Measurements from ENCODE around the gene CLEC7A. TPM values are rescaled to one million over a fixed set of nuclear protein-coding genes. Genes with fewer than 3 reads are reported as not detected.

CLEC7A gene
- total RNA-seq, 1 donor from 2014 or later = 1.3 TPM

DNA sequence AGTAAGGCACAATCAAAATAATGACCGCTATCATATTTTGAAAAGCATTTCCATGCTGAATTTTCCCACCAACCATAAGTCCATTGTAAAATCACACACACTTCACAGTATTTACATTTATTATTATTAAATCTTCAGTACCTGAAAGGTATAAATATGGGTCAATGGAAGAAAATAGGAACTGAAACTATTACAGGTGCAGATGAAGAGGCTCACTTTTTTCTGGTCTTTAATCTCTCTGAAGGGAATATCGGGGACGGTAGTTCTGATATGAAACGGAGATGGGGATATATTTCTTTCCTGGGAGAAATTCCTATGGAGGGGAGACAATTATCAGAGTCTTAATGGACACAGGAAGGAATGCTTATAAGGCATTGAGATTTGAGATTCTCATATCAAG, 59.6 kb downstream of the CLEC7A start:
- H3K27me3 ChIP-seq (ENCODE audit: low read depth) = no peaks in the 10 kb centered on the region
- intact Hi-C loops (cut with micrococcal nuclease) = no loop called here
- TF ChIP-seq CTCF (IDR thresholded peaks at IDR 0.05; ENCODE audit: borderline replicate concordance) = no peak
- H3K4me1 ChIP-seq = peaks cover 34% of the 10 kb centered on the region
- H3K9me3 ChIP-seq (replicated peaks) = no peaks in the 10 kb centered on the region
- H3K4me3 ChIP-seq = no peak overlapping the region
- H3K27ac ChIP-seq (replicated peaks) = no peak overlapping the region
- H3K36me3 ChIP-seq = peaks cover 18% of the 10 kb centered on the region
- no peak for DNase-seq

DNA sequence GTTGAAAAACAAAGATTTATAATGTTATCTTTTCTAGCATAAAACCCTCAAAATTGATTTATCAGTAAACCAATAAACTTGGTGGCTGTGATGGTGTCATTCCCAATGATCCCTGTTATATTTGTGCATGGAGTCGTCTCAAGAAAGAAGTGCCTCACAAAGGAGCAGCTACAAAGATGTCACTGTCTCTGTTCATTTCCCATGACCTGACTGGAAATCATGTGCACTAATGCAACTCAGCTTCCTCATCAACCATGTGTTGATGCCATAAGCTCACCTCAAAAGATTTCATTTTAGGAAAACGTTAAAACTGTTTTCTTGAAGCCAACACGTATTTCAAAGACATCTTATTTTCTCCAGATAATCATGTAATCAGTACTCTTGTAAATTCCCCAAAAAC, 60.0 kb downstream of the CLEC7A start:
- Histone ChIP-seq H3K9me3 (replicated peaks) (no peaks in the 10 kb centered on the region), H3K27ac (replicated peaks) (peak overlapping the region; percentile 80), H3K36me3 (peaks cover 18% of the 10 kb centered on the region), H3K4me1 (peaks cover 34% of the 10 kb centered on the region), H3K27me3 (ENCODE audit: low read depth) (no peaks in the 10 kb centered on the region), H3K4me3 (no peak overlapping the region)
- TF ChIP-seq CTCF (IDR thresholded peaks at IDR 0.05; ENCODE audit: borderline replicate concordance) = no peak
- intact Hi-C loops (cut with micrococcal nuclease) = no loop called here
- no peak for DNase-seq

DNA sequence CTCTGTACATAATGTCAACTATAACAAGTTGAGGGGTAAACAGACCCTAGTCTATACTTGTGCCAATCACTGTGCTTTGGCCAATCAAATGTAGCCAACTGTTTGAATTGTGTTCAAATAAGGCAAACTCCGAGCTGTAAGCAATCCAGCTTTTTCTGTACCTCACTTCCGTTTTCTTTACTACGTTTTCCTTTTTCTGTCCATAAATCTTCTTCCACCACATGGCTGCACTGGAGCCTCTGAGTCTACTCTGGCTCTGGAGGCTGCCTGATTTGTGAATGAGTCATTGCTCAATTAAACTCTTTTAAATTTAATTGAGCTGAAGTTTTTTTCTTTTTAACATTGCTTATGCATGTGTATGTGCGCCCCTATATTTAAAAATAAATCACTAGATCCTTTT, 60.9 kb downstream of the CLEC7A start:
- intact Hi-C loops (cut with micrococcal nuclease) = no loop called here
- peaks cover 34% of the 10 kb centered on the region for H3K4me1 ChIP-seq
- no peaks in the 10 kb centered on the region for H3K9me3 ChIP-seq (replicated peaks)
- H3K27ac ChIP-seq (replicated peaks) = peak overlapping the region; percentile 80
- DNase-seq = no peak
- H3K4me3 ChIP-seq = no peak overlapping the region
- peaks cover 18% of the 10 kb centered on the region for H3K36me3 ChIP-seq
- H3K27me3 ChIP-seq (ENCODE audit: low read depth) = no peaks in the 10 kb centered on the region
- TF ChIP-seq CTCF (IDR thresholded peaks at IDR 0.05; ENCODE audit: borderline replicate concordance) = no peak

- H3K9me3 ChIP-seq (replicated peaks) = no peaks in the 10 kb centered on the region
- no peak overlapping the region for H3K4me3 ChIP-seq
- intact Hi-C loops (cut with micrococcal nuclease) = no loop called here
Measured at GRCh38 chr12:10068644-10069043, 61.4 kb downstream of the CLEC7A start.

DNA sequence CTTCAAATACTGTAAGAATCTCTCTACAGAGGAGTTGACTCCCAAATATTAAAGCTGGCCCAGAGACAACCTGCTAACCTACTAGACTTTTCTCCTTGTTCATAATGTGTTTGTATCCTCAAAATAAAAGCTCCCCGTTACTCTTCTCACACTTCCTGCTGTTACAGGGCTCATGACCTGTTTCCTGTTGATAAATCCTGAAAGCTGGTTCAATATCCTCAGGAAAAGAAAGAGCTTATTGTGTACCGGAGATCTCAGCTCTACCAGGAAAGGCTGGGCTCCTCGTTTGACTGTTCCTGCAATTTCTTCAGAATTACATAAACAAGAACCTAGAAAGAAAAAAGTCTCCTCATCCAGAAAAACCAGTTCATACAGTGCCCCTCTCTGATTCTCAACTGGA, 62.1 kb downstream of the CLEC7A start:
- Histone ChIP-seq H3K27ac (replicated peaks) (peak overlapping the region; percentile 80), H3K36me3 (peaks cover 18% of the 10 kb centered on the region), H3K4me1 (peaks cover 34% of the 10 kb centered on the region), H3K27me3 (ENCODE audit: low read depth) (no peaks in the 10 kb centered on the region), H3K9me3 (replicated peaks) (no peaks in the 10 kb centered on the region), H3K4me3 (no peak overlapping the region)
- intact Hi-C loops (cut with micrococcal nuclease) = no loop called here
- DNase-seq = no peak
- no peak for TF ChIP-seq CTCF (IDR thresholded peaks at IDR 0.05; ENCODE audit: borderline replicate concordance)

More at GRCh38 chr12:10068644-10069043, 61.4 kb downstream of the CLEC7A start:
- Histone ChIP-seq H3K4me1 (peaks cover 34% of the 10 kb centered on the region), H3K36me3 (peaks cover 18% of the 10 kb centered on the region), H3K27me3 (ENCODE audit: low read depth) (no peaks in the 10 kb centered on the region), H3K27ac (replicated peaks) (peak overlapping the region; percentile 80)
- no peak for TF ChIP-seq CTCF (IDR thresholded peaks at IDR 0.05; ENCODE audit: borderline replicate concordance)
- no peak for DNase-seq

GRCh38 chr12:10067264-10067663, 62.7 kb downstream of the CLEC7A start:
- Histone ChIP-seq H3K4me3 (no peak overlapping the region), H3K9me3 (replicated peaks) (no peaks in the 10 kb centered on the region), H3K36me3 (peaks cover 17% of the 10 kb centered on the region), H3K27ac (replicated peaks) (peak overlapping the region; percentile 80), H3K4me1 (peaks cover 34% of the 10 kb centered on the region), H3K27me3 (ENCODE audit: low read depth) (no peaks in the 10 kb centered on the region)
- TF ChIP-seq CTCF (IDR thresholded peaks at IDR 0.05; ENCODE audit: borderline replicate concordance) = no peak
- intact Hi-C loops (cut with micrococcal nuclease) = no loop called here
- no peak for DNase-seq

Measured in left ventricle myocardium inferior (tissue), 1 donor.